Pancreas (tissue), 10 donors: Measurements from ENCODE around the gene PPP4R2. TPM values are rescaled to one million over a fixed set of nuclear protein-coding genes. Genes with fewer than 3 reads are reported as not detected.

Source experiments
- ATAC-seq, 4 donors: fragments of 200-7000 bp; cut with Tn5 transposase; one replicate each; pipeline versions ENCODE4 v1.8.0 to v1.9.1; 2020; ENCODE audit warnings: mild to moderate bottlenecking in 4 of 4, moderate library complexity in 4 of 4
- DNase-seq, 6 donors: peaks; one replicate each; pipeline ENCODE4 v3.0.0-alpha.2; 2020
- FAIRE-seq: peaks from 2 replicates; lab custom pipeline; 2012; peaks lifted over from hg19 to GRCh38; lab: Jason Lieb, UNC
- H3K27ac ChIP-seq, 4 donors: fragments of 200-600 bp; sonication (generic); 1 replicate in 3 of 4; 2 replicates in 1 of 4; pipeline versions ENCODE4 v1.5.0 to v1.8.0; 2020
- H3K27me3 ChIP-seq, 4 donors: fragments of 200-600 bp; one replicate each; pipeline ENCODE4 v1.8.0; 2021
- H3K36me3 ChIP-seq, 3 donors: fragments of 200-600 bp; sonication (generic) in 1 of 3; one replicate each; pipeline versions ENCODE4 v1.5.0 to v1.8.0; 2020 to 2021
- H3K4me1 ChIP-seq, 3 donors: fragments of 200-600 bp; one replicate each; pipeline ENCODE4 v1.8.0; 2021
- H3K4me3 ChIP-seq, 4 donors: fragments of 200-600 bp; sonication (generic) in 2 of 4; one replicate each; pipeline versions ENCODE4 v1.5.0 to v1.8.0; 2020 to 2021
- H3K9me3 ChIP-seq, 4 donors: fragments of 200-600 bp; one replicate each; pipeline ENCODE4 v1.8.0; 2021
- CTCF ChIP-seq, 4 donors: fragments of 200-600 bp; sonication (generic) in 3 of 4; IDR thresholded peaks; one replicate each; pipeline versions ENCODE4 v1.5.0 to v1.8.0; 2021; ENCODE audit warnings: antibody characterized with exemption in 4 of 4
- WGBS, 2 donors: extraction: QIAGEN DNeasy Blood & Tissue Kit; methylation state at CpG; one replicate each; pipeline ENCODE4 v1.1.7; 2013; 5-methylcytosine and 5-hydroxymethylcytosine counted together
- intact Hi-C, 3 donors: fragments of 100-400 bp; cut with DNase I; formaldehyde crosslinking; loops; one replicate each; pipeline versions ENCODE4 v1.11.1 to v1.14.2; 2022
- polyA plus RNA-seq, 2 donors: library from polyadenylated mRNA; stranded (reverse); fragments of 200-250 nt; gene quantifications; one replicate each; pipeline ENCODE4 v1.2.3, GENCODE V29; 2013
- total RNA-seq, 6 donors: library from RNA; stranded (reverse); fragmentation: NEBNext Ultra II Directional in 4 of 6; extraction: Animal tissue kit (Norgen Biotek cat#: 25700) in 4 of 6; gene quantifications; one replicate each; pipeline versions ENCODE4 v1.2.1 to v1.2.4, GENCODE V29; 2021 to 2023
- donor health status: healthy with polysubstance abuse.
- donor health status: DM: no; HTN: no; CAD: no; lungs with moderate emphysema.
- donor health status: DM: no; HTN: no; CAD: no.
- donor health status: control.
- donor health status: control.
- donor health status: Bipolar disorder and iron deficiency.
- donor health status: DM: yes; HTN: yes; CAD: no.
- donor health status: DM: no; HTN: no; CAD: no.
- donor health status: DM: no; HTN: no; CAD: no.
- donor health status: DM: yes; HTN: yes; CAD: no.

Gene PPP4R2
- total and polyA plus RNA-seq, 8 donors = 8.2 to 45.6 (median 23.4) TPM

- FAIRE-seq (no peak), DNase-seq (no peak), ATAC-seq (no peak)
- Histone ChIP-seq H3K27me3 (no peaks in the 10 kb centered on the region), H3K4me1 (peaks cover 0 to 10% (median 9%) of the 10 kb centered on the region in 3 donors), H3K9me3 (no peaks in the 10 kb centered on the region), H3K4me3 (no peak overlapping the region), H3K27ac (no peak overlapping the region), H3K36me3 (no peaks in the 10 kb centered on the region)
- no peak for TF ChIP-seq CTCF (IDR thresholded peaks at IDR 0.05)
- intact Hi-C loops = no loop called here
- 93 to 94% methylated on average over 4 of the region's 4 CpGs for WGBS, 2 donors
These were observed 21.7 kb upstream of the PPP4R2 start for GRCh38 chr3:72974956-72975355.

GRCh38 chr3:72976281-72976741 is 20.3 kb upstream of the PPP4R2 start:
- intact Hi-C loops = no loop called here
- FAIRE-seq = no peak
- no peak for ATAC-seq
- no peak for DNase-seq
- no peak overlapping the region for H3K27ac ChIP-seq
- no peak overlapping the region for H3K4me3 ChIP-seq
- peaks cover 0 to 10% (median 9%) of the 10 kb centered on the region in 3 donors for H3K4me1 ChIP-seq
- whole genome bisulfite sequencing, 2 donors = 66 to 75% methylated on average over 1 of the region's 1 CpG
- no peaks in the 10 kb centered on the region for H3K27me3 ChIP-seq
- no peaks in the 10 kb centered on the region for H3K36me3 ChIP-seq
- TF ChIP-seq CTCF (IDR thresholded peaks at IDR 0.05) = no peak
- H3K9me3 ChIP-seq = no peaks in the 10 kb centered on the region

GRCh38 chr3:72977060-72977808 is 19.4 kb upstream of the PPP4R2 start:
- H3K27ac ChIP-seq = no peak overlapping the region
- no peak for ATAC-seq

GRCh38 chr3:72982609-72983366 is 13.8 kb upstream of the PPP4R2 start:
- no peak for ATAC-seq
- Histone ChIP-seq H3K36me3 (no peaks in the 10 kb centered on the region), H3K4me3 (no peak overlapping the region), H3K4me1 (no peaks in the 10 kb centered on the region), H3K27me3 (no peaks in the 10 kb centered on the region), H3K9me3 (no peaks in the 10 kb centered on the region), H3K27ac (no peak overlapping the region)
- intact Hi-C loops = no loop called here
- no peak for FAIRE-seq
- WGBS, 2 donors = 90 to 93% methylated on average over 3 of the region's 3 CpGs
- DNase-seq = no peak
- no peak for TF ChIP-seq CTCF (IDR thresholded peaks at IDR 0.05)

More at GRCh38 chr3:72977060-72977808, 19.4 kb upstream of the PPP4R2 start:
- no peak for TF ChIP-seq CTCF (IDR thresholded peaks at IDR 0.05)
- H3K9me3 ChIP-seq = no peaks in the 10 kb centered on the region
- no peaks in the 10 kb centered on the region for H3K27me3 ChIP-seq
- intact Hi-C loops = no loop called here
- DNase-seq (no peak), FAIRE-seq (no peak)
- 87 to 92% methylated on average over 5 of the region's 5 CpGs for WGBS, 2 donors
- peaks cover 0 to 10% (median 9%) of the 10 kb centered on the region in 3 donors for H3K4me1 ChIP-seq
- no peaks in the 10 kb centered on the region for H3K36me3 ChIP-seq
- no peak overlapping the region for H3K4me3 ChIP-seq
